Tibial nerve (tissue), 4 donors: ENCODE results near the gene BBS12. TPM values are rescaled to one million over a fixed set of nuclear protein-coding genes. Genes with fewer than 3 reads are reported as not detected.

Source experiments
- DNase-seq, 2 donors: peaks; one replicate each; pipeline ENCODE4 v3.0.0-alpha.2; 2019; ENCODE audit warnings: low spot score in 2 of 2
- H3K27ac ChIP-seq, 4 donors: fragments of 200-600 bp; sonication (generic) in 3 of 4; one replicate each; pipeline ENCODE4 v1.5.1; 2017 to 2019; ENCODE audit warnings: mild to moderate bottlenecking in 1 of 4
- H3K27me3 ChIP-seq, 2 donors: fragments of 200-600 bp; sonication (generic) in 1 of 2; one replicate each; pipeline versions ENCODE4 v1.5.1 to v1.6.0; 2017 to 2019
- H3K36me3 ChIP-seq, 3 donors: fragments of 200-600 bp; sonication (generic); one replicate each; pipeline ENCODE4 v1.5.1; 2018 to 2019
- H3K4me1 ChIP-seq, 4 donors: fragments of 200-600 bp; sonication (generic) in 3 of 4; one replicate each; pipeline ENCODE4 v1.5.1; 2017 to 2019
- H3K4me3 ChIP-seq, 4 donors: fragments of 200-600 bp; sonication (generic) in 3 of 4; one replicate each; pipeline ENCODE4 v1.5.1; 2017 to 2019; ENCODE audit warnings: mild to moderate bottlenecking in 1 of 4, moderate library complexity in 1 of 4
- H3K9me3 ChIP-seq, 4 donors: fragments of 200-600 bp; sonication (generic) in 3 of 4; one replicate each; pipeline ENCODE4 v1.5.1; 2017 to 2019
- EP300 ChIP-seq, 2 donors: sonication (generic); formaldehyde crosslinking; IDR thresholded peaks; one replicate each; pipeline ENCODE4 v1.6.1; 2017; ENCODE audit warnings: antibody characterized with exemption in 2 of 2, mild to moderate bottlenecking in 1 of 2
- POLR2A ChIP-seq, 2 donors: fragments of 450-650 bp; IDR thresholded peaks; one replicate each; pipeline ENCODE4 v1.6.1; 2017; ENCODE audit warnings: antibody characterized with exemption in 2 of 2, mild to moderate bottlenecking in 2 of 2, moderate library complexity in 2 of 2
- WGBS, 2 donors: methylation state at CpG; one replicate each; pipeline ENCODE4 v1.1.5; 2018; 5-methylcytosine and 5-hydroxymethylcytosine counted together
- total RNA-seq, 4 donors: library from RNA; depleted of rRNA; stranded (reverse); fragments of >200 nt; gene quantifications; one replicate each; pipeline ENCODE4 v1.1.0, GENCODE V29; 2016
- TF ChIP-seq, protein P1 (sequence below), 5 experiments: fragments of 200-600 bp in 3 of 5; fragments of 450-650 bp in 2 of 5; sonication (generic) in 3 of 5; IDR thresholded peaks; one replicate each; pipeline ENCODE4 v1.5.1; 2016 to 2019; ENCODE audit warnings: antibody characterized with exemption in 5 of 5, mild to moderate bottlenecking in 3 of 5, moderate library complexity in 2 of 5

The BBS12 gene
- total RNA-seq, 4 donors from 2014 or later: 2.9 to 6.7 (median 5.3) TPM

DNA sequence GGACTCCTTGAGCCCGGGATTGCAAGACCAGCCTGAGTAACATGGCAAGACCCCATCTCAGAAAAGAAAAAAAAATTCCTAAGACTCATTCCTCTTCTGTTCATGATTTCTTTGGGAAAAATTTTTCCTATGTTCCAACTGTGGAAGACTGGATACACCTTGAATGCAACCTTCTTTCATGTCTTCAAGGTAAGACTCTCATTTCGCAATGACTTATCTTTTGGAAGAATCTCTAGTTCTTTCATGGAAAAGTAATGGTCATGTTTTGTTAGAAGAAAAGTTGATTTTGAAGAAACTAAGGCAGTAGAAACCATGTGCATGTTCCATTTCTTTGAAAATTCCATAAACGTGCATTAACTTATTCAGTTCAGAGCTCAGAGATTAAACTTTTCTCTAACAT lies 26.0 kb upstream of the BBS12 start:
- Histone ChIP-seq H3K4me1 (peaks cover 0 to 9% (median 0%) of the 10 kb centered on the region in 4 donors), H3K36me3 (no peaks in the 10 kb centered on the region), H3K27ac (no peak overlapping the region), H3K9me3 (no peaks in the 10 kb centered on the region), H3K4me3 (no peak overlapping the region), H3K27me3 (no peaks in the 10 kb centered on the region)
- WGBS, 2 donors: 93 to 94% methylated on average over 3 of the region's 3 CpGs
- TF ChIP-seq POLR2A (IDR thresholded peaks at IDR 0.05): no peak
- DNase-seq: no peak

DNA sequence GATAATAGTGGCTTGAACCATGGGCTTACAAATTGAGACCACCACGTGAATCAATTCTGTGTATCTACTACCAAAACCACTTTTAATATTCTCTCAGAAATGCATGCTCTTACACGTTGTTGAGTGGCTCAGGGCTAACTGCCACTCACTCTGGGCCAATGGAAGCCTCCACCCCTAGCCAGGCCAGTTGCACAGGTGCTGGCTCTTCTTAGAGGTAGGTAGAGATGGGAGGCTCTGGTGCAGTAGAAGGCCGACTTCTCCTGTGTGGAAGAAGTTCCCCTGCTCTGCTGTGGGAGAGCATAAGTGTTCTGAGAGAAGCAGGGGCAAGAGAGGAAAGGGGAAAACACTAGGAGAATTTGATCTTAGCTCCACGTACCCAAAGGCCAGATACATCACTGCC lies 25.0 kb upstream of the BBS12 start:
- Histone ChIP-seq H3K27ac (no peak overlapping the region), H3K27me3 (no peaks in the 10 kb centered on the region), H3K4me1 (peaks cover 0 to 9% (median 0%) of the 10 kb centered on the region in 4 donors), H3K9me3 (no peaks in the 10 kb centered on the region), H3K36me3 (no peaks in the 10 kb centered on the region), H3K4me3 (no peak overlapping the region)
- 91 to 92% methylated on average over 4 of the region's 4 CpGs for WGBS, 2 donors
- DNase-seq: no peak
- TF ChIP-seq EP300 (IDR thresholded peaks at IDR 0.05) (no peak), POLR2A (IDR thresholded peaks at IDR 0.05) (no peak)
- TF ChIP-seq, protein P1, sequence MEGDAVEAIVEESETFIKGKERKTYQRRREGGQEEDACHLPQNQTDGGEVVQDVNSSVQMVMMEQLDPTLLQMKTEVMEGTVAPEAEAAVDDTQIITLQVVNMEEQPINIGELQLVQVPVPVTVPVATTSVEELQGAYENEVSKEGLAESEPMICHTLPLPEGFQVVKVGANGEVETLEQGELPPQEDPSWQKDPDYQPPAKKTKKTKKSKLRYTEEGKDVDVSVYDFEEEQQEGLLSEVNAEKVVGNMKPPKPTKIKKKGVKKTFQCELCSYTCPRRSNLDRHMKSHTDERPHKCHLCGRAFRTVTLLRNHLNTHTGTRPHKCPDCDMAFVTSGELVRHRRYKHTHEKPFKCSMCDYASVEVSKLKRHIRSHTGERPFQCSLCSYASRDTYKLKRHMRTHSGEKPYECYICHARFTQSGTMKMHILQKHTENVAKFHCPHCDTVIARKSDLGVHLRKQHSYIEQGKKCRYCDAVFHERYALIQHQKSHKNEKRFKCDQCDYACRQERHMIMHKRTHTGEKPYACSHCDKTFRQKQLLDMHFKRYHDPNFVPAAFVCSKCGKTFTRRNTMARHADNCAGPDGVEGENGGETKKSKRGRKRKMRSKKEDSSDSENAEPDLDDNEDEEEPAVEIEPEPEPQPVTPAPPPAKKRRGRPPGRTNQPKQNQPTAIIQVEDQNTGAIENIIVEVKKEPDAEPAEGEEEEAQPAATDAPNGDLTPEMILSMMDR (IDR thresholded peaks at IDR 0.05): no peak

DNA sequence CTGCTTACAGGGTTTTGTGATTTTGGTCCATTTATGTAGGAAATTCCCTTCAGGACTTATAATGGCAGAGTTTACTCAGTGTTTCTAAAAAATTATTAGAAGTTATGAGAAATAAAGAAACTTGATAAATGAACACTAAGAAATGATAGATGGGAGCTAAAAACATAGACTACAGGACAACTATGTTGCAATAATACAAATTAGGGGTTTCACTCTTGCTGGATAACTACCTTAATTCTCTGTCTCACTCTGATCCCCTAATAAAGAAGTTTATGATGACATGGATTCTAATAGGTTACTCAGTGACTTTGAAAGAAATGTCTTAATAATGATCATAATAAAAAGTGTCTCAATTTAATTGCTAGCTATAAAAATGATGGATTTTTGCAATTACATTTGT lies 23.3 kb upstream of the BBS12 start:
- Histone ChIP-seq H3K27me3 (no peaks in the 10 kb centered on the region), H3K4me3 (no peak overlapping the region), H3K4me1 (peaks cover 0 to 9% (median 0%) of the 10 kb centered on the region in 4 donors), H3K9me3 (no peaks in the 10 kb centered on the region), H3K36me3 (no peaks in the 10 kb centered on the region), H3K27ac (no peak overlapping the region)
- TF ChIP-seq, protein P1 (IDR thresholded peaks at IDR 0.05): no peak
- TF ChIP-seq EP300 (IDR thresholded peaks at IDR 0.05): no peak
- TF ChIP-seq POLR2A (IDR thresholded peaks at IDR 0.05): no peak
- no peak for DNase-seq

DNA sequence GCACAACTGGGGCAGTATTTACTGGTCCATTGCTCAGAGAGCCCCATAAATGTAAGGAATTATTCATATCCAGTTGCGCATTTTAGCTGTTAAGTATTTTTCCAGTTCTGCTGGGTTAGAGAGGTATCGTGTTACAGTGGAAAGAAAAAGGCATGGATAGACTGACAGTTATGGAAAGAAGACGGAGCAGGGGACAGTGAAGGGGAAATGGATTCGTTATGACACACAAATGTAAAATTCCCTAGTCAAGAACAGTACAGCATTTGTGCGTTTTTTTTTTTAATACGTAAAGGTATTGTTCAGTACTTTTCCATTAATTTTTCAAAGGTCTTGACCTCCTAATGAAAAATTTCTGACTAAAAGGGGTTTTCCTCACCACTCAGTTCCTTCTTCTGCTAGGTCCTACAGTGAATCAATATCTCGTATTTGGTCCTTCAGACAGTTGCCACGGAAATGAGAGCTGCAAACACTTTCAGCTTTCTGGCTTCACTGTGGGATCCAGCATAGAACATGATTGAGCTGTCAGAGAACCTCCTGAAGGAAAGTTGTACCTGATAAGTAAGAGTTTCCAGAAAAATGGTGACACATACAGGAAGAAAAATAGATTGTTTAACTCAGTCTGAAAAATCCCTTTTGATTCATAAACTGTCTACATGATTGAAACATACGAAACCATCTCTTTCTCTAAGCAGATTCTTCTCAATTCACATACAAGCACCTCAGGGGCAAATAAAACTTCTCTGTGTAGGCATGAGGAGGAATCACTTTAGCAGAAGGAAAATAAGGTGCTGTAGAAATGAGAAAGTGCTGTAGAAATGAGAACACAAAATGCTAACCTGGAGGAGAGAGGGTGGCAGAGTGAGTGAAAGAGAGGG lies 21.8 kb upstream of the BBS12 start:
- no peak for DNase-seq
- H3K9me3 ChIP-seq: no peaks in the 10 kb centered on the region
- no peaks in the 10 kb centered on the region for H3K27me3 ChIP-seq
- H3K4me3 ChIP-seq: no peak overlapping the region
- peaks cover 0 to 9% (median 0%) of the 10 kb centered on the region in 4 donors for H3K4me1 ChIP-seq
- WGBS, 2 donors: 31 to 33% methylated on average over 9 of the region's 9 CpGs
- TF ChIP-seq POLR2A (IDR thresholded peaks at IDR 0.05) (no peak), EP300 (IDR thresholded peaks at IDR 0.05) (no peak)
- TF ChIP-seq, protein P1 (IDR thresholded peaks at IDR 0.05): no peak
- no peaks in the 10 kb centered on the region for H3K36me3 ChIP-seq
- H3K27ac ChIP-seq: no peak overlapping the region

DNA sequence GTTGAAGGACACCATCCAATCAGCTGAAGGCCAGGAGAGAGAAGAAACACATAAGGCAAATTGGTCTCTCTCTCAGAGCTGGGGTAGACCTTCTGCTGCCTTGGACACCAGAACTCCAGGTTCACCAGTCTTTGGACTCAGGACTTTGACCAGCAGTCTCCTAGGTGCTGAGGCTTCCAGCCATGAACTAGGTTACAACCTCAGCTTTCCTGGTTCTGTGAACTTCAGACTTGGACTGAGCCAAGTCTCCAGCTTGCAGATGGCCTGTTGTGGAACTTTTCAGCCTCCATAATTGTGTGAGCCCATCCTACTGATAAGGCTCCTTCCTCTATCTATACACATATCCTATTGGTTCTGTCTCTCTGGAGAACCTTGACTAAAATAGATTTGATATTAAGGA lies 20.6 kb upstream of the BBS12 start:
- H3K27me3 ChIP-seq: no peaks in the 10 kb centered on the region
- H3K9me3 ChIP-seq: no peaks in the 10 kb centered on the region
- no peak for DNase-seq
- peaks cover 0 to 9% (median 0%) of the 10 kb centered on the region in 4 donors for H3K4me1 ChIP-seq
- H3K4me3 ChIP-seq: no peak overlapping the region
- TF ChIP-seq EP300 (IDR thresholded peaks at IDR 0.05): no peak
- TF ChIP-seq, protein P1 (IDR thresholded peaks at IDR 0.05): no peak
- no peak for TF ChIP-seq POLR2A (IDR thresholded peaks at IDR 0.05)
- H3K27ac ChIP-seq: no peak overlapping the region
- no peaks in the 10 kb centered on the region for H3K36me3 ChIP-seq
